Stimulated activated CD4-positive, alpha-beta T cell treated with anti-CD3 and anti-CD28 coated beads, Interleukin-2, amount 100 ng/mL, for 48 hours (primary cell): Measurements from ENCODE around the gene FFAR1.
A peak's percentile ranks its signal among the peaks of the same experiment; 100 is the strongest.

Experiments used
- DNase-seq, 2 donors: peaks; one replicate each; pipeline ENCODE4 v3.0.0-alpha.2; 2020

Gene FFAR1

GRCh38 chr19:35315883-35316282, 31.8 kb upstream of the FFAR1 start:
- DNase-seq = no peak

- no peak for DNase-seq
Measured at GRCh38 chr19:35316560-35316959, 31.1 kb upstream of the FFAR1 start.

DNA sequence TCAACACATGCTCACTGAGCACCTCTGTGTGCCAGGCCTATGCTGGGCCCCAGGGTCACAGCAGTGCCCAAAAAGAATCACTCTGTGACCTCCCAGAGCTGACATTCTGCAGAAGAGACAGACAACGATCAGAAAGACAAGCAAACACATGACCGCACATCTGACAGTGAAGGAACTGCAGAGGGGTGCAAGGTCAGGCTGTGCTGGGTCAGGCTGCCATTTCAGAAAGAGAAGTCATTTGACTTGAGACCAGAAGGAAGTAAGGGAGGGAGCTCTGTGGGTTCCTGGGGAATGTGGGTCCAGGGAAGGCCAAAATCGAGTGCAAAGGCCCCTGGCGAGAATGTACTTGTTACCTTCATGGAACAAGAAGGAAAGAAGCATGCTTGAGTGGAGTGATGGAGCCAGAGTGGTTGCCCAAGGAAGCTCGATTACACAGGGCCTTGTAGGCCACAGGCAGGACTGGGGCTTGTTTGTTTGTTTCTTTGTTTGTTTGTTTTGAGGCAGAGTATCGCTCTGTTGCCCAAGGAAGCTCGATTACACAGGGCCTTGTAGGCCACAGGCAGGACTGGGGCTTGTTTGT, 30.1 kb upstream of the FFAR1 start:
- DNase-seq = no peak

DNA sequence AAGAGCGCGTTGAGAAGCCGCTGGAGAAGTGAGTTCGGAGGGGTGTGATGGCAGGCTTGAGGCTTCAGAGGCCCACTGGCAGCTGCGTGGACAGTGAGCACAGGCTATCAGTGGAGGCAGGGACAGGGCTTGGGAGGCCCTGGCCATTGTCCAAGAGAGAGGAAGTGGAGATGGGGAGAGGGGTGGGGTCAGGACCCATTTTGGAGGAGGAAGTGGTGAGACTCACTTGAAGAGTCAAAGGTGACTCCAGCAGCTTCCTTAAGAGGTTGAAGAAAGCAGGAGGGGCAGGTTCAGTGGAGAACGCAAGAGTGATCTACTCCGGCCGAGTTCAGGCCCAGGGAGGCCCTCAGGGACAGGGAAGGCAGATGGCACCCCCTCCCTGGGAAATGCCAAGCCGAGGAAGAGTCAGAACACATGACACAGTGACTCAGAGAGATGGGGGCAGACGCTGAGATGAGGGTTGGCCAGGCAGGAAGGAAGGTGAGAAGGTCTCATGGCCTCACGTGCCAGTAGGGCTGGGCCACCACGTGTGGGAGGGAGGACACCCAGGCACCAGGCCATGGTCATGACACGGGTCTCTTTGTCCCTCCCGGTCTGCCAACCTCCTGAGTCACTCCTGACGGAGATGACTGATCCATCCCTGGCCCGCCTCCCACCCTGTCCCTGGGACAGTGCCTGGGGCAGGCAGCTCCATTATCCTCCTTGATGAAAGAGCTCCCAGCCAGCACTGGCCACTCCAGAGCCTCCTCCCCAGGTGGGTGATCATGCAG, 28.8 kb upstream of the FFAR1 start:
- no peak for DNase-seq

DNA sequence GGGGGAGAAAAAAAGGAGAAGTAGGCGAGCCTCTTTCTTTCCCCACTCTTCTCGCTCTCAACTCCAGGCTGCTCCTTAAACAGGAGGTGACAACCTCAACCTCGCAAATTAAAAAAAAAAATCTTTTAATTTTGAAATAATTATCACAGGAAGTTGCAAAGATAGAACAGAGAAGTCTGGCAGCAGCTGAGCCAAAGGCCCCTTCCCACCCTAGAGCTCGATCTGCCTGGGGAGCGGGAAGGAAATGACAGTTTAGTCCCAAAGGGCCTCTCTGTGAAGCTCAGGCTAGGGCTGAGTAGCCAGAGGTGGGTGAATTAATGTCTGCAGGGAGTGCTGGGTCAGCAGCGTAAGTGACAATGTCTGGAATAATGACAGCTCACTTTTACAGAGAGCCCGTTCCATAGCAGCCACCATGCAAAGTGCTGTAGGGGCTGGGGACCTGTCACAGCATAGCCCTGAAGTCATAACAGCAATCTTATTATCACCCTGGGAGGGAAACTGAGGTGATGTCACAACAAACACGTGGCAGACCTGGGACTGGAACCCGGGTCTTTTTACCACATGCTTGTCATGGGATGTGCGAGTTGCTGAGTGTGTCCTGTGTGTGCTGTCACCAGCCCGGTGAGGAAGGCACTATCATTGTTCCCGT, 27.5 kb upstream of the FFAR1 start:
- no peak for DNase-seq

DNA sequence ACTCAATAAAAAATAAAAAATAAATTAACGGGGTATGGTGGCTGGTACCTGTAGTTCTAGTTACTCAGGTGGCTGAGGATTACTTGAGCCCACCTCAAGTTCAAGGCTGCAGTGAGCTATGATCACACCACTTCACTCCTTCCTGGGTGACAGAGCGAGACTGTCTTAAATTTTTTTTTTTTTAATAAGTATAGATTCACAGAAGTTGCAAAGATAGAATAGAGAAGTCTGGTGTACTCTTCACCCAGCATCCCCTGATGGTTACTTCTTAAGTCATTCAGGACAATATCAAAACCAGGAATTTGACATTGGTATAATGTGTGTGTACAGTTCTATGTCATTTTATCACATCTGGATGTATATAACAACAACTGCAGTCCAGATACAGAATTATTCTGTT, 26.4 kb upstream of the FFAR1 start:
- DNase-seq = no peak

- DNase-seq = no peak
Measured at GRCh38 chr19:35322014-35322413, 25.7 kb upstream of the FFAR1 start.

DNA sequence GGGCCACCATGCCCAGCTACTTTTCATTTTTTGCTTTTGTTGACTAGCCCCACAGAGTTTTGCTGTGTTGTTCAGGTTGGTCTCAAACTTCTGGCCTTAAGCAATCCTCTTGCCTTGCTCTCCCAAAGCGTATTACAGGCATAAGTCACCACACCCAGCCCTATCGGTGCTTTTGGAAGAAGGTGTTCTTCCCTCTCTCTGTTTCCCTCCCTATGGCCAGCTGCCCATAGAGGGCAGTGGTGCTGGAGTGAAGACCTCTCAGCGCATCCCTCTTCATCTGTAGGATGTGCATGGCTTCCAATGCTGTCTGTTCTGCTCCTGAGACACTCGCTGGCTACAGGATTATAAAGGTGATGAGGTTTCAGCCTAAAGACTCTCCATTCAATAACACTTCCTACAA, 20.1 kb upstream of the FFAR1 start:
- no peak for DNase-seq

DNA sequence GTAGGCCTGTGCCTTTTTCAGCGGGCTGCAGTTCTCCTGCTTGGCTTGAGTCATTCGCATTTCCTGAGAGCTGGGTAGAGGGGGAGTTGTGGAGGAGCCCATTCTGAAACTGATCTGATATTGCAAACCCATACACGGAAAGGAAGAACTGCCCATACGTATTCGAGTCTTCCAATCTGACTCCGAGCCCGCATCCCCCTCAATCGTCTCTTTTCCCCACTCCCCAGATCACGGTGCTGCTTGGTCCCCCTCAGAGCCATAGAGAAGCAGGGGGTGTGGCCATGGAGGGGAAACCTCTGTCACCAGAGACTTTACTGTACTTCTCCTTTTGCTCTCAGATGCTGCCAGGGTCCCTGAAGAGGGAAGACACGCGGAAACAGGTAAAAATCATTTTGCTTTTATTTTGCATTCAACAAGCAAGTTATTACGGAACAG, 18.8 kb upstream of the FFAR1 start, which contains the start of gene CD22:
Gene CD22 (plus strand): TSS at position 337 of the 435 bp plus-strand sequence. CDS start 2,854 bp downstream, outside the sequence.
- DNase-seq = no peak

DNA sequence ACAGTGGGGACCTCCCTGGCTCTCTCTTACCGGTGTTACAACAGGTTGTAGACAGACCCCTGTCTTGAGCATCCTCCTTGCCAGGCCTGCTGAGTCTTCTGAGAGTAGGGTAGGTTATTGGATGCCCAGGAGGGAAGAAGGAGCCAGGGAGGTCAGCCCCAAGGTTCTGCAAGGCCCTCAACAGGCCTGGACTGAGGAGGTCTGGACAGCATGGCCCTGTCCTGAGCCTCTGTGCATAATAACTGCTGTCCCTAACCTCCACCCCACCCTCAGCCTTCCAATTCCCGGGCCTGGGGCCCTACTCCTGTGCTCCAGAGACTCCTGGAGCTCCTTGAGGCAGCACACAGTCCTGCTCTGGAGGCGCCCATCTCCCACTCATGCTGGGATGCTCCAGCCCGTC, 18.4 kb upstream of the FFAR1 start:
- DNase-seq = no peak

DNA sequence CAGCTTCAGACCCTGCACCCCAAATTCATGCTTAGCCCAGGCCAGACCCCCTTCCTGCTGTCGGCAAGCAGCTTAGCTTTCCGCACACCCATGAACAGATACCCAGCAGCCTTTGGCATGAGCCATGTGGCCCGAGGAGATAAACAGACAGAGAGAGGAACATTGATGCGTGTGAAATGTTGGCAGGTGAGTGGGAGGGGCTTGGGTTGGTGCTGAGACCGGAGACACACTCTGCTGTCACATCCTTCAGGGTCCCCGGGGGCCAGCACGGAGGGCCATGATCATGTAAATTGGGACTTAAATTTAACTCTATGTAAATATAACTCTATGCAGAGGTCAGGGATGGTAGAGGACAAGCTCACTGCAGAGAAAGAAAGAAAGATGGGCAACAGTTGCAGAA, 17.2 kb upstream of the FFAR1 start:
- no peak for DNase-seq

- DNase-seq = no peak
Measured at GRCh38 chr19:35331551-35332214, 16.0 kb upstream of the FFAR1 start.

DNA sequence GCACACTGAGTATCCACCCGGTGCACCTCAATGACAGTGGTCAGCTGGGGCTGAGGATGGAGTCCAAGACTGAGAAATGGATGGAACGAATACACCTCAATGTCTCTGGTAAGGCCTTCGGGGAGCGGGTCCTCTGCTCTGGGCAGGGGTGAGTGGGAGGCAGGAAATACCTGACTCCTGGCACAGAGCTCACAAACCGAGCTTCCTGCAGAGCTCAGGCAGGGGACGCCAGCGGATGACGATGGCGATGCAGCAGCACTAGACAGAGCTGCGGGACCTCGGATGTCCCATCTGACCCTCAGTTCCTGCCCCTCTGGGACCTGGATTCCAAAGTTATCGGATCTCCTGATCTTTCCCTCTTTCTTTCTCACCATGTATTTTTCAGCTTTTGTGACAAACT, 14.9 kb upstream of the FFAR1 start:
- DNase-seq = peak in 1 of 2 donors; percentile 30

DNA sequence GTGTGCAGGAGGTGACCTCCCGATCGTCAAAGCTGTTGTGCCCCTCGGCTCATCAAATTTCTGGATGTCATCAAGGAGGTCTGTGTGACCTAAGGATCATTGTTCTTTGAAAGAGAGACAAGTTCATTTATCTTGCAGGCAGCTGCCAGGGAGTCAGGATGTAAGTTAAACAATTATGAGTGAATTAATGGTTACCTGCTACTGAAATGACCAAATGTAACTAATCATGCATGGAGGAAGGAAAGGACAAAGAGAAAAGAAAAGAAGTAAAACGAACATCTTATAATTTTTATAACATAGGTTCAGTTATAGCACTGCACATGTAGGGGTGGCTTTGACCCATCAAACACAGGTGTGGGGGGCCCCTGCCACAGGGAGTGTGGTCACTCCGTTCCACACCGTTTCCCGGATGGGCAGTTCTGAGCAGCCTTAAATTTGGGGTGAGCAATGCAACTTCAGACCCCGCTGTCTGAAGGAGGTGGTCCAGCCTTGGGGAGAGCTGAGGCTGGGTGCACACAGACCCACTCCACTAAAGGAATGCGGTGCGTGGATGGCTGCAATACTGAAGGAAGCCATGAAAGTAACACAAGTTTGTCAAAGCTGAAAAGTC, 13.5 kb upstream of the FFAR1 start:
- DNase-seq = no peak

DNA sequence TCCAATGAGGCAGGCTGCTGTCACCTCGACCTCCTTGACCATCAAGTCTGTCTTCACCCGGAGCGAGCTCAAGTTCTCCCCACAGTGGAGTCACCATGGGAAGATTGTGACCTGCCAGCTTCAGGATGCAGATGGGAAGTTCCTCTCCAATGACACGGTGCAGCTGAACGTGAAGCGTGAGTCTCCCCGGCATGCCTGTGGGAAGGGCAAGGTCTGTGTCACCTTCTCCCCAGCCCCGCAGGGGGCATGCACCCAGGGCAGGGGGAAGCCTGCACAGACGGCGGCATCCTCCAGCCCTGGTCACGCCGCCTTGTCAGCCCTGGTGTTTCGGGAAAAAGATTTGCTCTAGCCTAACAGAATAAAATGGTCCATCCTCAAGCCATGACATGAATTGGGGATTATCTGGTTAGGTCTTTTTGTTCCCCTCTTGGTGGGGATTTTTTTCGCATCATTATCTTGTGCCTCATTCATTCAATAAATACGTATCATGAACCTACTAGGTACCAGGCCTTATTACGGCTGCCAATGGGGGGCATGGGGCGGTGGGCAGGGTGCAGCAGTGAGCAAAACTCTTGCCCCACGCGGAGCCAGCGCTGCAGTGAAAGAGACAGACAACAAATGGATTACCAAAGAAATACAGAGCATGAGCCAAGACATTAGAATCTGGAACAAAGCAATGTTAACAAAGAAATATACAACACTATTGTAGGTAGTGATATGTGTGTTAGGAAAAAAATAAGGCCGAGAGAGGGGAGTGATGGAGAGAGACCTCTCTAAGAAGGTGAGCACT, 11.3 kb upstream of the FFAR1 start:
- DNase-seq = no peak

- no peak for DNase-seq
Measured at GRCh38 chr19:35337097-35337983, 10.4 kb upstream of the FFAR1 start.

GRCh38 chr19:35337984-35338296, 9.8 kb upstream of the FFAR1 start:
- DNase-seq = no peak

DNA sequence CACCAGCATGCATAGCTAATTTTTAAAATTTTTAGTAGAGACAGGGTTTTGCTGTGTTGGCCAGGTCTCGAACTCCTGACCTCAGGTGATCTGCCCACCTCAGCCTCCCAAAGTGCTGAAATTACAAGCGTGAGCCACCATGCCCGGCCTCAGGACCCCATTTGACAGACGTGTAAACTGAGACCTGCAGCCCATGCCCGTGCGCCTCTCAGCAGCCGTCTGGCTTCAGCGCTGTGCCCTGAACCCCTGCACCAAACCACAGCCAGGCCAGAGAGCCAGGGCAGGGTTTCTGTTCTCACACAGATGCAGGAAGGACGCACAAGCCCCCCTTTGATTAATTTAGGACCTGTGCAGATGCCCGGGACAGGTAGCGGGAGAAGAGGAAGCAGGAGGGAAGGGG, 7.3 kb upstream of the FFAR1 start:
- DNase-seq = no peak

- DNase-seq = no peak
Measured at GRCh38 chr19:35341006-35341405, 6.7 kb upstream of the FFAR1 start.

GRCh38 chr19:35341565-35342225, 6.0 kb upstream of the FFAR1 start:
- no peak for DNase-seq

DNA sequence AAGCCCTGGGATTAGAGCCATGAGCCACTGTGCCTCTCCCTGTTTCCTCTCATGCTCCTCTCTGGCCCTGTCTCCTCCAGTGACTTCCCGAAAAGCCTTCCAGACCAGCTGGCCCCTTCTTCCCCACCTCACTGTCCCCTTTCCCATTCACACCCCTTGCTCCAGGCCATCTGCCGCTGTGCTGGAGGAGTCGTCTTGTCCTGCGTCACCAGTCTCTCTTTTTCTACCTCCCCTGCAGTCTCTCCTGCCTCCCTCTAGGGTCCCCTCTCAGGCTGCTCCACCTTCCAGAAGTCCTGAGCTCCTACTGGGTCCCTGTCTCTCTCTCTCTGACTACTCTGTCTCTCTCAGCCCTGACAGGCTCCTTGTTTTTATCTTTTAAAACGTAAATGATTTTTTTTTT, 5.3 kb upstream of the FFAR1 start:
- DNase-seq = no peak
